CD4-positive, alpha-beta T cell treated with Interleukin-6 for 4 hours (primary cell): Measurements from ENCODE around the gene SCGB1D2.
"Not testable (repeated sequence)": the region's sequence is repeated elsewhere in the genome, so short reads cannot be mapped to it uniquely, and the experiment has no call there.

Experiments used
- DNase-seq: peaks from one replicate; pipeline ENCODE4 v3.0.0-alpha.2; 2020; ENCODE audit warnings: mixed read lengths

The SCGB1D2 gene, protein sequence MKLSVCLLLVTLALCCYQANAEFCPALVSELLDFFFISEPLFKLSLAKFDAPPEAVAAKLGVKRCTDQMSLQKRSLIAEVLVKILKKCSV

DNA sequence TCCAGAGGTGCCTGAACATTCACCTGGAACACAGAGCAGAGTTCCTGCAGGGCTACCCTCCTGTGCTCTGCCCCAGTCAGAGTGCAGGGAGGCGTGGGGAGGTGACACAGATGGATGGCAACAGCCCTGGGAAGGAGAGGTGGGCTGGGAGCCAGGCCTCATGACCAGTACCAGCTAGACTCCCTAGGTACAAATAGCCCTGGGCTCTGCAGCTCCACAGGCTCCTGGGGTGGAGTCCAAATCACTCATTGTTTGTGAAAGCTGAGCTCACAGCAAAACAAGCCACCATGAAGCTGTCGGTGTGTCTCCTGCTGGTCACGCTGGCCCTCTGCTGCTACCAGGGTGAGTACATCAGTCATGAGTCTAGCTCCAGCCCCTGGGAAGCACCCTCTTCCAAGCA, at the start of gene SCGB1D2:
SCGB1D2 (plus strand) TSS at position 219 of the 400 bp plus-strand sequence; CDS start at position 288, 69 bp downstream.
- no peak for DNase-seq

DNA sequence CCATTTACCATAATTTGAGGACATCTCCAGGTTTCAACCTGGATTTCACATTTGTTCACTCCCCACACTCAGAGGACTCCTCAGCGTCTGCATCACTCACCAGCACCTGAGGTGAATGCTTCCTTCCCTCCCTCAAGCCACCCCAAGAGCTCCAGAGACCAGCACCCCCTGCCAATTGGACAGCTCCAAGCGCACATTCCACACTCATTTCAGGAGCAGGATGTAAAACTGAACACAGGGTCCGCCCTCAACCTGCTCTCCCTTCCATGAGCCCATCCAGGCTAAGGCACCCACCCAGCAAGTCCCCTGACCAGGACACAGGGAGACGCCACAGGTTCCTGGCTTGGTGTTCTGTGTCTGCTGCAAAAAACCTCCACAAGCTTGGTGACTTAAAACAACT, 48.1 kb upstream of the SCGB1D2 start:
- DNase-seq, result no peak

DNA sequence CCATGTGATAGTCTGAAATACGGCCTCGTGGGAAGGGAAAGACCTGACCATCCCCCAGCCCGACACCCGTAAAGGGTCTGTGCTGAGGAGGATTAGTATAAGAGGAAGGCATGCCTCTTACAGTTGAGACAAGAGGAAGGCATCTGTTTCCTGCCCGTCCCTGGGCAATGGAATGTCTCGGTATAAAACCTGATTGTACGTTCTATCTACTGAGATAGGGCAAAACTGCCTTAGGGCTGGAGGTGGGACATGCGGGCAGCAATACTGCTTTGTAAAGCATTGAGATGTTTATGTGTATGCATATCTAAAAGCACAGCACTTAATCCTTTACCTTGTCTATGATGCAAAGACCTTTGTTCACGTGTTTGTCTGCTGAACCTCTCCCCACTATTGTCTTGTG, 47.0 kb upstream of the SCGB1D2 start:
- not testable (repeated sequence) for DNase-seq

DNA sequence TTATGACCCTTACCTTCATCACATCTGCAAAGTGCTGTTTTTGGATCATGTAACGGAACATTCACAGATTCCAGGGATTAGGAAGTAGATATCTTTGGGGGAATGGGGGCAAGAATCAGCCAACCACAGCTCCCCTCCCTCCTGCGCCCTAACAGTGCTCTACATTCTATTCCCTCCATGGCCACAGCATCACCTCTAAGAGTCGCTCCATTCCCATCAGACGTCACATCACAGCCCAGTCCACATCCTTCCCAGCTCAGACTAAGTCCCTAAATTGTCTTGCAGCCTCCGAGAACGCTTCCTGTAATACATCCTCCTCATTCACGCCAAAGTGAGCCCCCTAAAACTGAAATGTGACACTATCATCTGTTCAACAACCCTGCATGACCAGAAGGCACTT, 46.1 kb upstream of the SCGB1D2 start:
- no peak for DNase-seq

DNA sequence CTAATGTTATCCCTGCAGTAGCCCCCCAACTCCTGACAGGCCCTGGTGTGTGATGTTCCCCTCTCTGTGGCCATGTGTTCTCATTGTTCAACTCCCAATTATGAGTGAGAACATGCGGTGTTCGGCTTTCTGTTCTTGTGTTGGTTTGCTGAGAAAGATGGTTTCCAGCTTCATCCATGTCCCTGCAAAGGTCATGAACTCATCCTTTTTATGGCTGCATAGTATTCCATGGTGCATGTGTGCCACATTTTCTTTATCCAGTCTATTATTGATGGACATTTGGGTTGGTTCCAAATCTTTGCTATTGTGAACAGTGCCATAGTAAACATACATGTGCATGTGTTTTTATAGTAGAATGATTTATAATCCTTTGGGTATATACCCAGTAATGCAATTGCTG, 44.6 kb upstream of the SCGB1D2 start:
- DNase-seq, result not testable (repeated sequence)

DNA sequence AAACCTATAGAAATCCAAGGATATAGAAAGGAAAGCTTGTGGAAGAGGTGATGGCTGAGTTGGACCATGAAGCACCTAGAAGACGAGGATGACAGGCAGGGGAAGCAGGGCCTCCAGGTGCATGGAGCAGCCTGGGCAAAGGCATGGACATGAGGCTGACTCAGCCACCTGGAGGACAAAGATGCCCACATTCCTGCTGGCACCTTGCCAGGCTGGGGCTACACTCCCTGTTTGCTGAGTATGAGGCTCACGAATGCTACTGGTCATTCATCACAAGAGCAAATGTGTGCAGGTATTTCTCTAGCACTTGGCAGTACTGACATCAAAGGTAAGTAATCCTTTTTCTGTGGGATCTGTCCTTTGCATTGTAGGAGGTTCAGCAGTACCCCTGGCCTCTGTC, 40.7 kb upstream of the SCGB1D2 start:
- no peak for DNase-seq

DNA sequence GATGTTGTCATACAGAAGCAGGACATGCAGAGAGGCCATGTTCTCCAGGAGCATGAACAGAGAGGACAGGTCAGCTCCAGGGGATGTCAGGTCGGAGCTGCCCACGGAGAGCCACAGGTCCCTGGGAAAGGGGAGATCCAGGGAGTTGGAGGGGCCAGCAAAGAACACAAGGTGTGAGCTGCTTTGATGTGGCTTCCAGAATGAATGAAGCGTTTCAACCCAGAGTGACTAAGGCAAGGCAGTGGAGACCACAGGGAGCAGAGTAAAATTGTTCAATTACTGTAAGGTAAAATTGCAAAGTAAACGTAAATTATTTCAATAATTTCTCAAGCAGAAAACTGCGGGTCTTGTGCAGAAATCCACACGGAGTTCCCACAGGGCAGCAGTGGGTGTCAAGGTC, 39.1 kb upstream of the SCGB1D2 start:
- no peak for DNase-seq

DNA sequence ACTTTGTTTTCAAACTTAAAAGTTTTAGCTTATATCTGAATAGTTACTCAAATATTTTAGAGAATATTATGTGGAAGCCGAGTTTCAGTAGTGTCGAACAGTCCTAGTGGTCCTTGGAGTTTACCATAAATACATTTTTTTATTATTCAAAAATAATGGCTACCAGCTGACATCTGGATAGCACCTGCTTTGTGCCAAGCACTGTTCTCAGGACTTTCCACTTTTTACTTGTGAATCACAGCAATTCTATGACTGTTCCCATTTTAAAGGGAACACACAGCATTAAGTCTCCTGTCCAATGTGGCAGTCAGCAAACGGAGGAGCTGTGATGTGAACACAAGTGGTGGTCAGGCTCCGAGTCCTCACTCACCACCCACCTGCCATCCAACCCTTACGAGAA, 37.6 kb upstream of the SCGB1D2 start:
- DNase-seq, result no peak

DNA sequence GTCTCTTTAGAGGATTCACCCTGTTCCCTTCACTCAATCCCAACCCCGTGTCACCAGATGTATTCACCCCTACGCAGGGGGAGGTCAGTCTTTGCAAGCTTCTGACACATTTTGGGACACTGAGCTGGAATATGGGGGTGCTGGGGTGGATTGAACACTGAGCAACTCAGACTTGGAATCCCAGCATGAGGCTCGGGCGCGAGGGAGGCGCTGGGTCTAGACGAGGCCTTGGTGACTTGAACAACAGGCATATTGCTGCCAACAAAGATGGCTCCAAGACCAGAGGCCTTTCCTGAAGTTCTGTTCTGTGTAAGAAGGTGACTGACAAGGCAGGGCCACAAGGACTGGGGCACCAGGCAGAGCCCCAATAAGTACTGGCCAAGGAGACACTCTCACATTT, 36.6 kb upstream of the SCGB1D2 start:
- no peak for DNase-seq

DNA sequence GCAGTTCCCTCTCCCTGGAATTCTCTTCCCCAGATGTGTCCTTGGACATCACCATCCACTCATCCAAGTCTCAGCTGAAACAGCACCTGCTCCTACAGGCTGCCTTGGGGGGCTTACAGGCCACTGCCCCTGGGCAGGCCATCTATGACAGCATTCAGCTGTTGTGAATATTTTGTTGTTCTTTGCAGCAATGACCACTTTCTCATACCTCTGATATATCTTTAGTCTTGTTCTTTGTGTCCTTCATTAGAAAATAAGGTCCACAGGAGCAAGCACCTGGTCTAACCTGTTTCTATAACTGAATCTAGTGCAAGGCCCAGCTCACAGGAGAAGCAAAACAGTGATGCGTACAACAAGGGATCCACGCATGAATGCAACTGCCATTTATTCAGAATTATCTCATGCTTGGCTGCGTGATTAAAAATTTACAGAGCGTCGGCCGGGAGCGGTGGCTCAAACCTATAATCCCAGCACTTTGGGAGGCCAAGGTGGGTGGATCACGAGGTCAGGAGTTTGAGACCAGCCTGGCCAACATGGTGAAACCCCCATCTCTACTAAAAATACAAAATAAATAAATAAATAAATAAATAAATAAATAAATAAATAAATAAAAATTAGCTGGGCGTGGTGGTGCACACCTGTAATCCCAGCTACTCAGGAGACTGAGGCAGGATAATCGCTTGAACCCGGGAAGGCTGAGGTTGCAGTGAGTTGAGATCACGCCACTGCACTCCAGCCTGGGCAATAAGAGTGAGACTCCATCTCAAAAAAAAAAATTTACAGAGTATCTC, 35.6 kb upstream of the SCGB1D2 start:
- not testable (repeated sequence) for DNase-seq

DNA sequence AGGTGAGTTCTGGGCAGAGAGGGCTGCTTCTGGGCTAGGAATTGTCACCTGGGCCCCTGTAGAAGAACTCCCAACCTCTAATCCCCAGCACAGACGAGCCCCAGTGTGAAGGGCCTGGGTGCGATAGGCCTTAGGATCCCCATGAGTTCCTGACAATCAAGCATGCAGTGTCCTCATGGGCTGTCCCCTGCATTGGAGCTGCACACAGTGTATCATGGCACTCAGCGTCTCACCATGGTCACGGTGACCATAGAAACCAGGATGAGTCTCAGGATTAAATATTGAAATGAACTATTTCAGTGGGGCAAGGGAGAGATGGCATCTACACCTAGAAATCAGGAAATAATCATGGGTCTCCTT, 33.3 kb upstream of the SCGB1D2 start:
- no peak for DNase-seq

DNA sequence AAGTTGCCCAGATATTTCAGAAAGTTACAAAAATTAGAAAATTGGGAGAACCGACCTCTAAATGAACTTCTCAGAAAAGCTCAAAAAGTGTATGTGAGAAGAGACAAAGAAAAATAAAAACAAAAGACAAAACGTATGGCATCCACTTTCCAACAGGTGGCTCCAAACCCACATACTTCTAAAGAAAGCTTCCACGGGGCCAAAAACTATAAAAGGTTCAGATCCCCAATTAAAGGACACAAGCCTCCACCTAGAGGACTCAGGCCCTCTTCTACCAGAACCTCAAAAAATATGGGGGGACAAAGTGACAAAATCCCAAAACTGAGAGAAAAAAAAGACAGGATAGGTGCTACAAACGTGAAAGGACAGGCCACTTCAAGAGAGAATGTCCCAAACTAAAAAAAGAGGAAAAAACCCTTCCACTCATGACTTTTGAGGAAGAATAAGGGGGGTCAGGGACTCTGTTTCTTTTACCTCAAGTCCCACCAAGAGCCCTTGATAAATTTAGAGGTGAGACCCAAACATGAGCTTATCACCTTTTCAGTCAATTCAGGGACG, 24.8 kb upstream of the SCGB1D2 start:
- DNase-seq, result no peak

DNA sequence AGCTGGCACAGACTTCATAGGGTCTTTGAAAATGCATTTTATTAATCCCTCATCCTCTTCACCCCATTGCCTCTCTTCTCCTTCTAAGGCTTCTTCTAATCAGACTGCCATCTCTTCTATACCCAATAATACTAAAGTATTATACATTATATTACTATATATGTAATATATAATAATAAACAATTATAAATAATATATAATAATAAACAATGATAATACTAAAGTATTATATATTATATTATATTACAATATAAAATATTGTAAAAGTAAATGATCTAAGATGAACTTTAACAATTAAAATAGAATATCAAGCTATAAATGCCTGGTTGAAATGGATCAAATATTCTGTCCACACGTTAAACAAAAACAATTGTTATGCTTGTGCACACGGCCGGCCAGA, 20.5 kb upstream of the SCGB1D2 start:
- no peak for DNase-seq

DNA sequence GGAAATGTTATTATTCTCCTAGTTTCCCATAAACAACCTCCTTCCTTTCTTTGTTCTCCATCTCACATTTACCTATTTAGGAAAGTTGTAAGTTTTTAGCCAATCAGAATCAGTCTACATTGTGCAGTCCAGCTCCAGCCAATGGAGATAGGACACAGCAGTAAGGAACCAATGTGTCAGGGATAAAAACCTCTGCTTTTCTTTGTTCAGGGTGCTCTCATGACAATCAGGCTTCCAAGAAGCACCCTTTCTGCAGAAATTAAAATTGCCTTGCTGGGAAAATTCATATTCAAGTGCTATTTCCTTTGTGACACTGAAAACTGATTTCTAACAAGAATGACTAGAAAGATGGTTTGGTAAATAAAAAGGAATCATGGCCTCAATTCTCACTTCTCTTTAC, 18.9 kb upstream of the SCGB1D2 start:
- no peak for DNase-seq

DNA sequence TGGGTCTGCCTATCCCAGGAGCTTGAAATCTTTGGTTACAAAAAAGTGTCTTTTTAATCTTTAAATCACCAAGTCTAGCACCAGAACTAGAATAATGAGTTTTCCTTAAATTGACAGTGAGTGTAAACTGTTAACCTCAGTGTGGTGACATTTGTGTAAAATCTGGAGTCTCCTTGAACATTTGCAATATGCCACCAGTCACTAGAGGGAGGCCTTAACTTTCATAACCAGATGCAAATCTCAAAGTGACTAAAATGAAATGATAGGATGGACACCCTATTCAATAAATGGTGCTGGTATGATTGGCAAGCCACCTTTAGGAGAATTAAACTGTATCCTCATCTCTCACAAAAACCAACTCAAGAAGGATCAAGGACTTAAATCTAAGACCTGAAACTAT, 8.3 kb upstream of the SCGB1D2 start:
- no peak for DNase-seq

DNA sequence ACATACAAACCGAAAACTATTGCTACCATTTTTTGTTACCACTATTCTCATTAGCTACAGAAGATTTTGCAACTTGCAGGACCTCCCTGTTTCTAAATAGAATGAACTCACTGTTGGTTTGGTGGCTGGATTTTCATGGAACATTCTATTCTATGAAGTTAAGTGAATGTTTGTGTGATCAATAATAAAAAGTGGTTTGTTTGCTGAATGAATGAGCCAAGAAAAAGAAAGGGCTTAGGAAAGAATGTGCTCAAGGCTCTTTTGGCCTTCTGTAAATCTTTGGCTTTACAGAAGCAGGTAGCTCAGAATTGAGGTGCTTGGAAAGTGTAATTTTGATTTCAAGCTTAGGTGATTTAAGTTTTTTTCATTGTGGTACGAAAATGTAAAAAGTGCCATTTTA, 5.9 kb upstream of the SCGB1D2 start:
- DNase-seq, result no peak

DNA sequence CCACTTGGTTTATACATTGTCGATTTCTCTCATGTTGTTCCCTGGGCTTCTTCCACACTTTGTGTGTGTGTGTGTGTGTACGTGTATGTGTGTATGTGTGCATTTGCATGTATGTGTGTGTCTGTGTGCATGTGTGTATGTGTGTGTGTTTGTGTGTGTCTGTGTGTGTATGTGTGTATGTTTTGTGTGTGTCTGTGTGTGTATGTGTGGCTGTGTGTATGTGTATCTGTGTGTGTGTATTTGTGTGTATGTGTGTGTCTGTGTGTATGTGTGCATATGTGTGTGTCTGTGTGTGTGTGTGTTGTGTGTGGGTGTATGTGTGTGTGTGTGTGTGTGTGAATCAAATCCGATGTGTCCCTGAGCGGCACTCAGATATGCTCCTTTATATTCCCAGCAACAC, 4.5 kb upstream of the SCGB1D2 start:
- no peak for DNase-seq

DNA sequence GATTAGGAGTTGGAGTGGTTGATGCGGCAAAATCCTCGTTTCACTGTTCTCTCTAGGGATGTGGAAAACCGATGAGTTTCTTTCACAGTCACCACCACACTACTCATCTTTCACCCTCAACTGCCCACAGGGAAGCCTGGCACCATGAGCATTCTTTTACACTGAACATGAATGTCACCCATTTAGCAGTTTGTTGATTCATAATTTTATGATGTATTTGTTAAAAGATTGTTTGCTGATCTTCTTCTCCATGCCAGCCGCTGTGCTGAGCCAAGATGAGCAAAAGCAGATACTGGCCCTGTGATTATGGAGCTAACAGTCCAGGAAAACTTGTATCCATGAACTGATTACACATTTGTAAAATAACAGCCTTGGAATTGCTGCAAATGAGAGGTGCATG, 3.9 kb upstream of the SCGB1D2 start:
- no peak for DNase-seq

DNA sequence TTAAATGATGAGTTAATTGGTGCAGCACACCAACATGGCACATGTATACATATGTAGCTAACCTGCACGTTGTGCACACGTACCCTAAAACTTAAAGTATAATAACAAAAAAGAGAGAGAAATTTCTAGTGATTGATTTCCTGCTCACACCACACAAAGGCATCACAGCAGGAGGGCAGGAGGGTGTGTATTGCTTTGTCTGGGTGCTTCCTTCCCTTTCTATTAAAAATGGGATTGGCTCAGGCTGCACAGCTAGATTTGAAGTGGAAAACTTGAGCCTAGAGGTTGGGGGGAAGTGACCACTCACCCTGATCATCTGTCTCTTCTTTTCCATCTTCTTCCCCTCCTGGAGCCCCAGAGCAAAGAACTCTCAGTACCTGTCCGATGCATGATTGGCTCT, 944 bp upstream of the SCGB1D2 start:
- DNase-seq, result no peak

DNA sequence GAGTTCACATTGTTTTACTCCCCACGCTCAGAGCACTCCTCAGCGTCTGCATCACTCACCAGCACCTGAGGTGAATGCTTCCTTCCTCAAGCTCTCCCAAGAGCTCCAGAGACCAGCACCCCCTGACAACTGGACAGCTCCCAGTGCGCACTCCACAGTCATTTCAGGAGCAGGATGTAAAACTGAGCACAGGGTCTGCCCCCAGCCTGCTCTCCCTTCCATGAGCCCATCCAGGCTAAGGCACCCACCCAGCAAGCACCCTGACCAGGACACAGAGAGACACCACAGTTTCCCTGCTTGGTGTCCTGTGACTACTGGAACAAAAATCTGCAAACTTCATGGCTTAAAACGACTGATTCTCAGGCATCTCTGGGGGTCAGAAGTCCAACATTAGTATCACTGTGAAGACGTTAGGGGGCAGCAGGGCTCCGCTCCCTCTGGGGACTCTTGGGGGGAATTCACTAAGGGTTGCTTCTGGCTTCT, 3.3 kb downstream of the SCGB1D2 start:
- no peak for DNase-seq

DNA sequence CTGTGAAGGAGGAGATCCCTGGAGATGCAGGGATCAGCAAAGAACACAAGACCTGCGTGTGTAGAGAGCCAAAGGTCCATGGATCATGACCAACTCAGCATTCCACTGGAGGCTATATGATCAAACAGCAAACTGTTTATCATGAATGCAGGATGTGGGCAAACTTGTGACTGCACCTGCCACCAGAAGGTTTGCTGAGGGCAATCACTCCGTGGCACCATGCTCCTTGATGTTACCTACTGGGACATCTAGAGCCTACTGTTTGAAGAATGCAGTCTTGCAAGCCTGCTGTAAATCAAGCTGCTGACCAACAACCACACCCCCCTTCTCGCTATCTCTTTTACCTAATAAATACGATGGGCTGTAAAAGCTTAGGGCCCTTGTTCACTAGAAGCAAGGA, 9.7 kb downstream of the SCGB1D2 start:
- DNase-seq, result no peak

DNA sequence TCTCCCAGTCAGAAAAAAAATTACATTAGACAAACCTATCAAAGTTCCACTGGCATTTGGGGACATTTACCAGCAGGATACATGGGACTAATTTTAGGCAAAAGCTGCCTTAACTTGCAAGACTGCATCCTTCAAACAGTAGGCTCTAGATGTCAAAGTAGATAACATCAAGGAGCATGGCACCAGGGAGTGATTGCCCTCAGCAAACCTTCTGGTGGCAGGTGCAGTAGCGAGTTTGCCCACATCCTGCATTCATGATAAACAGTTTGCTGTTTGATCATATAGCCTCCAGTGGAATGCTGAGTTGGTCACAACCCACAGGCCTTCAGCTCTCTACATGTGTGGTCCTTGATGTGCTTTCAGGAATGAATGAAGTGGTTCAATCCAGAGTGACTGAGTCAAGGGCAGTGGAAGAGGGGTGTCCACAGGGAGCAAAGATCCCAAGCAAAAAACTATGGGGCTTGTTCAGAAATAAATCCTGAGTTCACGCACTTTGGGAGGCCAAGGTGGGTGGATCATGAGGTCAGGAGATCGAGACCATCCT, 12.0 kb downstream of the SCGB1D2 start:
- no peak for DNase-seq

DNA sequence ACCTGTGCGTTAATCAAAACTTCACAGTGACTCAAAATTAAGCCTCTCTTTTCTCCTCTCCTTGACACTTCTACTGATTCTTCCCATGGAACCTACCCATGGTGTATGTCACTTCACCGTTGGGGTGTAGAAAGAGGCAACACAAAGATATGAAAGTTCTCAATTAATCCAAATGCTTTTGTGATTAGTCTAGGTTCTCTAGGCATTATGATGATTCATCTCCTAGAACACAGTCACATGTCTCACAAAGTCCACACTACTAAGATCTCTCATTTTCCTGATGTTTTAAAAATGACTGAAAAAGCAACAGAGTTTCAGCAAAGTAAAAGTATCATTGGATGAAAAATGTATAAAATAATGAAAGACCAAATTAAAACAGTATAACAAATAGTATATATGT, 14.2 kb downstream of the SCGB1D2 start:
- DNase-seq, result no peak

DNA sequence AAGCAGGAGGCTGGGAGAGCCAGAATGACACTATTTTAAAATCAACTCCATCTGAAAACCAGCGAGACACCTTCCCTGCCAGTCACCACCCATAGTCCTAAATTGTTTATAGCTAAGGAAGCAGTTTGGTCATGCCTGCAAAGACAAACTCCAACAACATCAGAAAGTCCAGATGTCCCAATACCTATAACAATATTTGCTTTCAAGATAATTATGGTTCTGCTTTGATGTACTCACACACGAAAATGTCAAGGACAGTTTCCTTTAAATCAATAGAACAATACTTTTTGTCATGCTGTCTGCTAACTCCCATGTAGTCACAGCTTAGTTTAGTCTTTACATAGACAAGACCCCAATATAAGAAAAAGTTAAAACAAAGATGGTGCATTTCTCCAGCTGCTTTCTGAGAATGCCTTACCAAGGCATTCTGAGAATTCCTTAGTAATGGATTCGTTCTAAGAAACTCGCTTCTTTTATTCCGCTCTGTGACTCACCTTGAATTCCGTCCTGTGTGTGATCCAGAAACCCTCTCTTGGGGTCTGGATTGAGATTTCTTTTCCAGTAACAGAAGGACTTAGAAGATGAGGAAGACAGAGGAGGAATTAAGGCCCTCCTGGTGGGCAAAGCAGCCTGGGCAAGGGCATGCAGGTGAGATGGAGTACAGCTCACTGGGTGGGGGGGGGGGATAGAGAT, 18.4 kb downstream of the SCGB1D2 start:
- DNase-seq, result no peak
